GM21786 (cell line): ENCODE measurements around the gene RNF224.

ENCODE experiments used
- ATAC-seq: cut with Tn5 transposase; IDR thresholded peaks from one replicate; pipeline ENCODE4 v1.9.1; 2021; ENCODE audit not compliant: unreplicated experiment

The RNF224 gene

DNA sequence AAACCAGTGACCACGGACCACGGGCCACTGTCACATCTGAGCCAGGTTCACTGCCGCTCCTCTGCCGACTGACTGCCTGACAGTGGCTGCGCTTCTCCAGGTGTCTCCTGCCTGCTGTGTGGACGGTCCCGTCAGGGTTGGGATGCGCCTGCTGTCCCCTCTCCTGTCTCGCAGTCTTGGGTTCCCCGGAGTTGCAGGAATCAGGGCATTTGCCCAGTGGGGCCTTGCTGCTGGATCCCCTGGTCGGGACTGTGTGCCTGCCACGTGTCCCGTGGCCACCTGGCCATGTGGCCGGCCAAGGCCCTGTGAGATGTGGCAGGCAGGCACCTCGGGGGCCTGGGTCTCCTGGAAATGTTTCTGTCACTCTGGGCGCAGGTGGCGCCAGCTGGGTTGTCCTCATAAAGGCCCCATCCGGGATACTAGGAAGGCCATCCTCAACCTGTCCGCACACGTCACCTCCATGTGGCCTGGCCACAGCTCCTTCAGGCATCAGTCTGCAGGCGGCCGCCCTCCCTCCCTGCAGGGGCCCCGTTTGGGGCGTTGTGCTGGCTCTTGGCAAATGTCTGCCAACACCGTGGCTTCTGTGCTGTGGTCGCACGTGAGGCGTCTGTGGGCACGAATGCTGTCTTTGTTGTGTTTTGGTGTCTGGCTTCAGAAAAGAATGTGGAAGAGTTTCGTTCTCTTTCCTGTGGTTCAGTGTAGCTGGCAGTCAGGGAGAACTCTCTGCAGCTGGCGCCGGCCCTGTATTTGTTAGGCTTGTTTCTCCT lies 43.8 kb downstream of the RNF224 start:
- no peak for ATAC-seq

- no peak for ATAC-seq
Observed at GRCh38 chr9:137271696-137272076, 44.4 kb downstream of the RNF224 start.

DNA sequence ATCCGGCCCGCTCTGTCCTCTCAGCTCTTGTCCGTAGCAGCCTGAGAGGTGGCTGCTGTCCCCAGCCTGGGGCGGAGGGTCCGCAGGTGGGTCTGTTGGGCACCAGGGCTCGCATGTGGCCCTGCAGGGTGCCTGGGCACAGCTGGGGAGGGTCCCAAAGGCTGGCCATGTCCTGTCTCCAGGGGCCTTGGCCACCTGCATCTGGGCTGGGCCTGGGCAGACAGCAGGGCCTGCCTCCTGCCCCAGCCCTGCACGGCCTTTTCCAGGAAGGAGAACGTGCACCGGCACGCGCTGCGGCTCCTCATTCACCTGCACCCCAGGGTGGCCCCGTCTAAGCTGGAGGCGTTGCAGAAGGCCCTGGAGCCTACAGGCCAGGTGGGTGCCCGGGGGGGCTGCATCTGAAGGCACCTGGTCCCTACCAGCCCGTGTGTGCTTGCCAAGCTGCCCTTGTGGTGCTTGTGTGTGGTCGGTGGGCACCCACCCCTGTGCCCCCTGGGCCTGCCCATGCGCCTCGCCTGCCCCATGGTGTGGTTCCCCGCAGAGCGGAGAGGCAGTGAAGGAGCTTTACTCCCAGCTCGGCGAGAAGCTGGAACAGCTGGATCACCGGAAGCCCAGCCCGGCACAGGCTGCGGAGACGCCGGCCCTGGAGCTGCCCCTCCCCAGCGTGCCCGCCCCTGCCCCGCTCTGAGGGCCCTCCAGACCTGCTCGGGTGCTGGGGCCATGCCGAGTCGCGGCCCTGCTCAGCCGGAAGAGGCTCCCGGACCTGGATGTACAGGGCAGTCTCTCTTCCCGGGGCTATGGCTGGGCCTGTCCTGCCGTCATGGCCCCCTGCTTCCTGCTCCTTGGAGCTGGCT lies 45.2 kb downstream of the RNF224 start:
- no peak for ATAC-seq

DNA sequence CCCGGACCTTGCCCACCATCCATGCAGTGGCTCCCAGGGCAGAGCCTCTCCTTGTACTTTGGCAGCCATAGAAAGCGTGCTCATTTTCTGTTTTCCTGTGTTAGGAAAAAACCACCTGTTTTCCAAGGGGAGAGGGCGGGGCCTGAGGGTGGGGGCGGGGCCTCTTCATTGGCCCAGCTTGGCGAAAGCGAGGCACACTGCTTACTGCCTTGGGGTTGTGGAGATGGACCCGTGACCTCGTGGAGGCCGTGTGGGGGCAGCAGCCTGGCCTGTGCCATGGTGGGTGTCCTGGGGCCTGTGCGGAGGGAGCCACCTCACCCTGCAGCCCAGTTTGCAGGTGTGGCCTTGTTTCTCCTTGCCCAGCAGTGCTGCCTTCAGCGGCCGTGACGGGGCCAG lies 45.8 kb downstream of the RNF224 start:
- ATAC-seq = no peak

DNA sequence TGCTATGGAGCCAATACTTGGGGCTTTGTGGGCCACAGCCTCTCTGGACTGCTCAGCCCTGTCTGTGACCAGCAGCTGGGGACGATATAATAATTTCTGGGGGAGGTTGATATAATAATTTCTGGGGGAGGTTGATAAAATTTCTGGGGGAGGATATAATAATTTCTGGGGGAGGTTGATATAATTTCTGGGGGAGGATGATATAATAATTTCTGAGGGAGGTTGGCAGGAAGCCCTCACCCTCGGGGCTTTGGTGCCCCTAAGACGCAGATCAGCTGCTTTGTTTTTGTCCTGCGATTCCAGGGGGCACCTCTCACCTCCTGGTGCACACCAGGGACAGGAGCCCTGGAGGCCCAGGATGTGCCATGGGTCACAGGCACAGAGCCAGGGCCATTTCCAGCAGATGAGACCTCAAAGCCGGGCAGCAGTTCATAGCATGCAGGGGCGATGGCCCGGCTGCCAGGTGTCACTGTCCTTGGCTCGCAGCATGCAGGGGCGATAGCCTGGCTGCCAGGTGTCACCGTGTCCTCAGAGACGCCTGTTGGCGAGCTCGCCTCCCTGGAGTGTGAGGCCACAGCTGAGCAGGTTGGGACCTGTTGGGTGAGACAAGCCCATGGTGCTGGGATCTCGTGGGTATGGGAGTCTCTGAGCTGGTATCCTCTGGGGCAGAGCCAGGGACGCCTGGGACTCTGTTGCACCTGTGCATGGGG lies 46.5 kb downstream of the RNF224 start:
- ATAC-seq = no peak

- ATAC-seq = no peak
Observed at GRCh38 chr9:137275203-137275587, 47.9 kb downstream of the RNF224 start.

- no peak for ATAC-seq
Observed at GRCh38 chr9:137275588-137276472, 48.5 kb downstream of the RNF224 start.

GRCh38 chr9:137276473-137277328 lies 49.4 kb downstream of the RNF224 start:
- ATAC-seq = no peak

DNA sequence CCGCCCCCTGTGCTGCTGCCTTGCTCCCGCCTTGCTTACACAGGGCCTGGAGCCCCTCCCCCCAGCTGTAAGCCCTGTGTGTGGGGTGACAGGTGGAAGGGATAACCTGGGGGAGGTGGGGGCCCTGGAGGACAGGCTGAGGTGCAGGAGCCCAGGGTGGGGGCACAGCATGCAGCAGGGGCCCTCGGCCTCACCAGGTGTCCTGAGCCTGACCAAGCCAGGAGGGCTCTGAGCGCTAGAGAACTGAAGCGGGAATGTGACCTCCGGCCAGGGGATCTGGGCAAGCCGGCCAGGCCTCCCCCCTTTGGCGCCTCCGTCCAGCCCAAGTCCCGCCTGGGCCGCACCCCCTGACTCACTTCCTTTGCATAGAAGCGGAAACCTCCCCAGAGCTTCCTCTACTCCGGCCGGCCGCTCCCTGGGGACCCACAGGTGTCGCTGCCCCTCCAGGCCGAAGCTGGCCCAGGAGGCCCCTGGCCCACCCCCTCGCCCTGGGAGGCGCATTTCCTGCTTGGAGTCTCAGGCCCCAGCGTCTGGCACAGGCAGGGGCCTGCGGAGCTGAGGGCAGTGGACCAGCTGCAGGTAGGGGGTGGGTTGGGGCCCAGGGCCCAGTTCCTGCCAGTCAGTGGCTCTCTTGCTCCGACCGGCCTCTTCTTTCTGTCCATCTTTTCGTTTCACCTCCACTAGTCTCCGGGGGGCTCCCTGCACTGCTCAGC lies 50.2 kb downstream of the RNF224 start, which contains the start of gene TOR4A:
TOR4A (plus strand) TSS at position 398 of the 713 bp plus-strand sequence. CDS start 964 bp downstream, outside the sequence.
- peak; percentile 74 for ATAC-seq

DNA sequence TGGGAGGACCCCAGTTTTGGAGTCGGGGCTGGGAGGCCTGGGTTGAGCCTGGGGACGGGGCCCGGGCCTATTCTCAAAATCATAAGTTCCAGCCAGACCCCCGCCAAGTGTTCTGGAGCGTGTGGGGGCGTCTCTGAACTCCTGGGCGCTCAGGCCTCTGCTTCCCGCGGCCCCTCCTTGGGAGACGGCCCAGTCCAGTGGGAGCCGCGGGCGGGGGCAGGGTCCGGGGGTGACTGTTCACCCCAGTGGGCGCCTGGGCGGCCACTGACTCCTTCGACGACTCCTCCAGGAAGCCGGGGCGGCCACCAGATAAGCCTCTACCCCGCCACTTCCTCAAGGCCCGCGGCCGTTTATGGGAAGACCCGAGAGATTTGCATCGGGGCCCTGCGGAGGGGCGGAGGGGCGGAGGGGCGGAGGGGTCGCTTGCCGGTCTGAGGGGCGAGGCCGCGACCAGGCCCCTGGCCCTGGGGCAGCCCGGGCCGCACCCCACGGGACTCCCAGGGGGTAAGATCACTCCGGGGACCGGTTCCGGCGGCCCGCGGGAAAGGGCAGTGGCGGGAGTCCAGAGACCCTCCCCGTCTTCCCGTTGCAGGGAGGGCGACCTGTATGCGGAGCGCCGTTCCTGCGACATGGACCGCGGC lies 50.9 kb downstream of the RNF224 start:
- no peak for ATAC-seq
